NCI-H146 treated with DMSO at 0.1 percent for 48 hours (cell line): Measurements from ENCODE around the gene POLR1A.

Source experiments
- DNase-seq: peaks from one replicate; lab custom pipeline; 2025; ENCODE audit not compliant: unreplicated experiment; lab: John Stamatoyannopoulos, UW

POLR1A gene

DNA sequence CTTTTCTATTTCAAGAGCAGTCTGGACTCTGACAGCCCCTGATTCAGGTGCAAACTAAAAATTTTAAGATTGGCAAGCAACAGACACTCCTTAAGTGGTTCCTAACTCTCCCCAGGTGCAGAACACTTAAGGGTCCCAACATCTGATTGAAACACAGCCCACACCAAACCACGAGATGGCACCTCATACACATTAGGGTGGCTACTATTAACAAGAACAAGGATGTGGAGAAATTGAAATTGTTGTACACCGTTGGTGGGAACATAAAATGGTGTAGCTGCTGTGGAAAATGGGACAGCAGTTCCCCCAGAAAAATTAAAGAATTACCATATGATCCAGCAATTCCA lies 82.3 kb downstream of the POLR1A start:
- no peak for DNase-seq

DNA sequence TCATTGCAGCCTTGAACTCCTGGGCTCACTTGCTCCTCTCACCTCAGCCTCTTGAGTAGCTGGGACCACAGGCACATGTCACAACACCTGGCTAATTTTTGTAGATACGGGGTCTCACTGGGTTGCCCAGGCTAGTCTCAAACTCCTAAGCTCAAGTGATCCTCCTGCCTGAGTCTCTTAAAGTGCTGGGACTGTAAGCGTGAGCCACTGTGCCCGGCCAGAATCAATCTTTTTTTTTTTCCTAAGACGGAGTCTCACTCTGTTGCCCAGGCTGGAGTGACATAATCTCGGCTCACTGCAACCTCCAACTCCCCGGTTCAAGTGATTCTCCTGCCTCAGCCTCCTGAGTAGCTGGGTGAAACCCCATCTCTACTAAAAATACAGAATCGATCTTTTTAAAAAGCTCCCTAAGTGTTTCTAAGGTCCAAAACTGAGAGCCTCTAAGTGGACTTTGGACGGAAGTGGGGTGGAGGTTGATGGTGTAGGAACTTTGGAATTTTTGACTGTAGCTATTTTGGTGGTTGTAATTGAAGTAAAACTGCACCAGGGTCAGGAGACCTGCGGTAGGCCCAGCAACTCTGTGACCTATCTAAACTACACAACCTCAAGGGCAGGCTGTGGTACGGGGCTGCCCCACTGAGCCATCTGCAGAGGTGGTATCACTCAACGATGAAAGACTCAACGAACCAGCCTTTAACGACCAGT lies 82.9 kb downstream of the POLR1A start:
- DNase-seq, result no peak

DNA sequence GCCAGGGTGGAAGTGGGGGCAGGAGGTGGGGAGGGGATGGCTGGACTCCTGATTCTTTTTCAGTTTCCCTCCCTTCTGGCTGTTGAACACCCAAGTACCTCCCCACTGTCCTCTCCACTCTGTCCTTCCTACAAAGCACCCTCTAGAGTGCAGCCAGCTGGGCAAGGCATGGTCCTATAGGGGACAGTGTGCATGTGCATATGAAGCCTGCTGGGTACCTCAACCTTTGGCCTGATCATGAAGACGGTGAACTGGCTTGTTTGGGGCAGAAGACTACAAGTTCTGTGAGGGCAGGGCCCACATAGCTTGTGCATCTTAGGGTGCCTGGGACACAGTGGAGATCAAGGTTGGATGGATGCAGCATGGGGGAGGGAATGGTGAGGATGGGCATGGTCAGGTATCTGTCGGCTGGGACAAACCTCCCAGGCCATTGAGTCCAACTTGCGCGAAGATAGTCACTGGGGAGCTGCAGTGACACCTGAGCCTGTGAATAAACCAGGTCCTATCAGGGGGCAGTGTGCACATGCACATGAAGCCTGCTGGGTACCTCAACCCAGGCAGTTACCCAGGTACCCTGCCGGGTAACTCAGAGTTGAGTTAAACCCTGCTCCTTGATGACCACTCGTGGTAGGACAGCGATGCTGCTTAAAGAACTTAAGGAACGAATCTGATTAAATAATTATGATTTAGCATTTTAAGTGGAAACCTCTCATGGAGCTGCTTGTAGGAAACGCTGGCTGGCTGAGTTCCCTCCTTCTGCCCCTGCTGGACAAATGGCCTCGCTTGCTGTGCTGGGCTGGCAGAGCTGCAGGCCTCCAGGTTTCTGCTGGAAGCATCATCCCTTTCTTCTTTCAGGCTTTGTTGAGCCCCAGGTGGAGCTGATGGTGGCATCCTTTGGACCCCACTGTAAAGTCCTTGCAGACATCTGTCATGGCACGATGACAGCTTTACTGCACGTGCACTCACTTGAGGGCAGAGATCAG lies 84.0 kb downstream of the POLR1A start:
- no peak for DNase-seq

DNA sequence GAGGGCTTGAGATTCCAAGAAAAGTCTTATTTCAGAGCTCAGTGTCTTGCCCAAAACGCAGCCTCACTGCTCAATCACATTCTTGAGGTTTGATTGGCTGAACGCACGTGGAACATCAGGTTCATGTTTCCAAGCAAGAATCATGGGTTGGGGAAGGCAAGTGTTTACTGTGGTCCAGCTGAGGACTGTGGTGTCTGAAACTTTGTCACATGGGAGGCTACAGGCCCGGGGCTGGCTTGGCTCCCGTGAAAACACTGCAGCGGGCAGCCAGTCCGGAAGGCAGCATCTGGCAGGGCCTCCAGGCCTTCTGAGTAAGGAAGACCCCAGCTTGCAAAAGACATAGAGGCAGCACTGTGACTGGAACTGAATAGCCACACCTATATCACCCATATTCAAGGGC lies 84.7 kb downstream of the POLR1A start:
- no peak for DNase-seq

- DNase-seq, result no peak
These were observed 86.6 kb downstream of the POLR1A start for GRCh38 chr2:86019121-86019520.

DNA sequence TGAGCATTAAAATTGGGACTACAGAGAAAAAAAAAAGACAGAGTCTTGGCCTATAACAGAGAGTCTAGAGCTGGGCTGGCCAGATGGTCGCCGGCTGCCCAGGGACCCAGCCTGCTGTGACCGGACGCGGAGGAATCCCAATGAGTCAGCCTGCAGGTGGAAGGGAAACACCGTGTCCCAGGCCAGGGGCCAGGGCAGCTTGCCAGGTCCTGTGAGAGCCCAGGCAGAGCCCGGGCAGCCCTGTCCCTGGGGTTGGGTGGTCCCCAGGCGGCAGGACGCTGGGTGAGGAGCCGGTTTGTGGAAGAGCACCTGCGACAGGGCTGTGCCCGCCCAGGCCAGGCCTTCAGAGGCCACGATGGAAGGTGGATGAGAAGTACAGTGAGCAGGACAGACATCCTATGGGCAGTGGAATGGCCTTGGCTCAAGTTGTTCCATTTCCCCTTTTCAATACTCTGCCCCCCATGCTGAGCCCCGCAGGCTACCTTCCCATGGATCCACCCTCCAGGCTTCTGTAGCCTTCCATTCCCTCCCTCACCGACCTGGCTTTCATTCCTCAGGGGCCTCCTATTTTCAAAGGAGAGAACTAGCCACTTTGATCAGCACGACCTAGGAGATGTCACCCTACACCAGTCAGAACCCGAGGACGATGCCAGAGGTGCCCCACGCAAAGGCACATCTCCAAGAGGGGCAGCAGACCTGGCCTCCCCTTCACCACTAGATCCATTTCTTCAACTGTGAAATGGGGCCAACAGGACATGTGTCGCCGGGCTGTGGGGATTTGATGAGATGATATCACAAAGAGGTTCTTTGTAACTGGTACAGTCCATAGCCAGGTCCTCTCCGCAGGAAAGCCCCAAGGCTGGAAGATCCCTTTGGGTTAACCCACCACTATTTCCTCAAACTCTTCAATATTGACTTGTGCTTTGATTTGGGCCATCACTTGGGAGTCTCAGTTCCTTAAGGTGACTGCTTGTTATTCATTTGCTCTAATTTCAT lies 87.5 kb downstream of the POLR1A start:
- DNase-seq, result no peak

GRCh38 chr2:86016581-86016980 lies 89.1 kb downstream of the POLR1A start:
- DNase-seq, result no peak

GRCh38 chr2:86015699-86016098 lies 90.0 kb downstream of the POLR1A start:
- DNase-seq, result no peak

DNA sequence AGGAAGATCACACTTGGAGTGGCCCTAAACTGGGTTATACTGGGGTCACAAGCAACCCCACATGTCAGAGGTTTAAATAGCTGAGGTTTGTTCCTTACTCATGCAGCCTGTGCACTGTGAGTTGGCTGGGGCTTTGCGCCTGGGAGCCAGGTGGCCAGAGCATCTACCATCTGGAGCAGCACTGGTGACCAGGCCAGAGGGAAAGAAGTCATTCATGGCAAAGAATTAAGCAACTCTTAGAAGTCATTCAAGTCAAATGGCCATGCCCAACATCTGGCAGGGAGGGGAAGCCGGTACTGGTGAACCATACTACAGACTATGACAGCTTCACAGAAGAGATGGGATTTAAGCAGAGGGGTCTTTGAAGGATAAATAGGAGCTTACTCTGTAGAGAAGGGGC lies 90.7 kb downstream of the POLR1A start:
- no peak for DNase-seq

DNA sequence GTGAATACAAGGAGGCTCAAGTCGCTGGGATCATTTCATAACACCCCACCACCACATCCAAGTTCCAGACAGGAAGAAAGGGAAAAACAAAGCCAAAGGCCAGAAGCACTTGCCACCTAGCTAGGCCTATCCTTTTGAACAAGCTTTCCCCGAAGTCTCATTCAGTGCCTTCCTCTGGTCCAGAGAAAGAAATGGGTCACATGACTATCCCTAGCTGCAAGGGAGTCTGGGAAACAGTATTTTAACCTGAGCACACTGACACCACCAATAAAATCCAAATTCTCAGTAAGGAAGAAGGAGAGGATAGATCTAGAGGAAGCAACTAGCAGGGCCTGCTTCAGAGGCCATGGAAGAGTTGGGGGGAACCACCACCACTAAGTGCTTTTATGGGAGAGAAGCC lies 91.2 kb downstream of the POLR1A start:
- DNase-seq, result no peak

DNA sequence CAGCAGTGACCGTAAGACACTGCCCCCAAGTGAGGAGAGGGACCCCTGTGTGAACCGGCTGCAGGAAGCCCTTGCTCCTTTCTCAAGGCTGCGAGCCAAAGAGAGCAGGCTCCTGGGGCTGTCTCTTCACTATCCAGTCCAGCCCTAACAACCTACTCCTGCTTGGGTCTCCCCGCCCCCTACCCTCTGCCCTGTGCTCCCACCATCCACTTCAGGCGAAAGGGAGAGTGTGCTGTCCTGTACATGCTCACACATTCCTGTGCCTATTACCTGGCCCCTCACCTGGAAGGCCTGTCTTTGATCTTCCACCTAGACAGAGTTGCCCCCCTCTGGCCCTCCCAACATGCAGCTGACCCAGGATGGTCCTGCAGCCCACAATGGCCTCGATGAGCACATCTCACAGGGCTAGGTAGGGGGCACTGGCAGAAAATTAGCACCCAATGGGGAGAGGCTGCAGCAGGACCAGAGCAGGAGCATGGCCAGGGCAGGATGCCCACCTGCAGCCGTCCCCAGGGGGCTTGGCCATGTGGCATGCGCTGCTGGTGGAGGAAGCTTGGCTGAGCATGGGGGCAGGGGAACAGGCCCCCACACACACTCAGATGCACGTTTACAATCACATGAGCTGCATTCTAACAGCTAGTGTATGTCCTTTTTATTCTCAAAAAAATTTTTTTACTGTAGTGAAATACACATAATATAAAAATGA lies 93.5 kb downstream of the POLR1A start:
- DNase-seq, result no peak

DNA sequence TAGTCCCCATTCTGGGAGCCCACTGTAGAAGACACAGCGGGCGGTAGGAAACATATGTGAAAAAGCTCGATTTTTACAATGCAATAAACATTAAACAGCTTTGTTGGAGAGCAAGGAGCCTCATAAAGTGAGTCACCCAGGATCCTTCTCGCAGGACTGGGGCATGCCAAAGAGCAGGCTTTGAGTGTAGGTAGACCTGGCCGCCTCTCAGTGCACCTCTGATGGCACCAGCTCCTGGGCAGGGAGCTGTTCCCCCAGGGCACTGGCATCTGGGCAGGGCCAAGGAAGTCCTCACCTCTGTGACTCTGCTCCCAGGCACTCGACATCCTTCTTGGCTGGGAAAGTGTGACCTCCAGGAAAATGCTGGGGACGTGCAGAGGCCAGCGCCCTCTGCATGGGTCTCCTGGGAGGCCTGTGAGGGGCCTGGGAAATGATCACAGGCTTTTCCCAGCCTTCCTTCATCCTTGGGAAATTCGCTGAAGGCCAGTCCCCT lies 94.2 kb downstream of the POLR1A start:
- no peak for DNase-seq

- DNase-seq, result no peak
These were observed 95.6 kb downstream of the POLR1A start for GRCh38 chr2:86010083-86010482.

- DNase-seq, result no peak
These were observed 99.2 kb downstream of the POLR1A start for GRCh38 chr2:86006524-86006923.

- no peak for DNase-seq
These were observed 101.7 kb downstream of the POLR1A start for GRCh38 chr2:86003967-86004366.

DNA sequence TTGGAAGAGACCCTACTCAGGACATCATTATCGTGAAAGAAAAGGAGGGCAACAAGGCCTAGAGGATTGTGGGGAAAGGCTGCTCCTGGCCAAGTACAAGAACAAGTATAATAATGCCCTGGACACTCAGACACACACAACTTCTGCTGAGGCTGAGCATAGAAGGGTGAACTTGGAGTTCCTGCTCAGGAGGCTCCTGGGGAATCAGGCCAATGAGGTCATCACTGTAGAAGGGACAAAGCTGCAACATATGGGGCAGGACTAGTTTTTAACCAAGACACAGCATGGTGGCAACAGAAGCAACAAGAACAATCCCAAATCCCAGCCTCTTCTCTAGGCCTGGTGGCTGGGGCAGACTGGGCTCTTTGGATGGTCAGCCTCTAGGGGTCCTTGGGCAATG lies 102.6 kb downstream of the POLR1A start:
- no peak for DNase-seq

- no peak for DNase-seq
These were observed 103.3 kb downstream of the POLR1A start for GRCh38 chr2:86002375-86002774.

DNA sequence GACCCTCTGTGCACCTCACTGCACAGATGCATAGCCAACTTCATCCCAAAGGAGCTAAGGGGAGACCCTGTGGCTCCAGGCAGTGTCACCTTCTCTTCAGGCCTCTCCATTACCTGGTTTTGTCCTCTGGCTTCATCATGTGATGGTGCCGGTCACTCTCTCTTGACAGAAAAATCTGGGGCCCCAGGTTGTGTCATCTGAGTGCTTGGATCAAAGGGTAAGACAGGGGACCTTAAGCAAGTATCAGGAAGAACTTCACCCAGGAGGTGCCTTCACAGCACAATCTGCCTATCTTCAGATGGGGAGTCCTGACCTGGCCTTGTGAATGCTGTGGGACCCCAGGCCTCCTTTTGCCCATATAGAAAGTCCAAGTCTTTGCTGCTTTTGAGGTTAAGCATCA lies 104.4 kb downstream of the POLR1A start:
- no peak for DNase-seq

DNA sequence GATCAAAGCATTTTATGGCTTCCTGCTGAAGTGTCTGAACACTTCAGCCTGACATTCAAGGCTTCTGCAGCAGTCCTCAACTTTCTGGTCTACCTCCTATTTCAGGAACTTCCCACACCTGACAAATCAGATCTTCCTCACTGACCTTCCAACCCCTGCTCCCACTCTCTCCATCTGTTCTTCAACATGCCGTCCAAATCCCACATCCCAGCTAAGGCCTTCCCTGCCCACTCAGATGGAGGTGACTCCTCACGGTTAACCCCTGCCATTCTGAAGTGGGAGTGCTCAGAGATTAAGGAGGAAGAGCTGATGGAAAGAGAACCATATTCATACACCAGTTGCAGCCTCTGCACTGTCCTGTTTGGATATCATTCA lies 104.8 kb downstream of the POLR1A start:
- no peak for DNase-seq

DNA sequence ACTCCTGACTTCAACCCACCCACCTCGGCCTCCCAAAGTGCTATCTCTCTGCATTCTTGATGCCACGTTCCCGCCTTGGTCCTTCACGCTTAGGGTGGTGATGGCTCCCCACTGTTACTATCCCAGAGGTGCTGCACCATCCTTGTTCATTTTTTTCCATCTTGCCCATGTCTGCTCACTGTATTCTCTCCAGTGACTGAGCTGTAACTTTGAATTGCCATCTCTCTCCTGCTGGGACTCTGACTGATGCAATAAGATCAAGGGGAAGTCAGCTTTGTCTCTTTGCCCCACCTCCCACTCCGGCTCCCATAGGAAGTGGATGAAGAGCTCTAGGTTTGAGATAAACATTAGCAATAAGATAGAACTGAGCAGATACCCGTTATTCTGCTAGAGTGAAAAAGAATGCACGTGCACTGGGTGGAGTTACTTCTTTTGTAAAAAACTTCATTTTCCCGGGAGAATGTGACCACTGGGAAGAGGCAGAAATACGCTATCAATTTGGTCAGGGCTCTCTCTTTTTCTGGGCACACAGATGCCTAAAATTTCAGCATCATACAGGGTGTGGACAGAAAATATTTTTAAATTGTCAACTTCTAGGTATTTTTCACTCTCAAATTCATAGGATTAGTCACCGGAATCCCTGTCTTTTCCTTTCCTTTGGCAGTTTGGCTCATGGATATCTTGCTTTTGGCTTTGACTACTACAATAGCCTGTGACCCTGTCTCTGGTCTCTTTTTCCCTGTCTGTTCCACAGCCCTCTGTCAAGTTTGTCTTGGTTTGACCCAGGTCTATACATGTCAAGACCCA lies 105.4 kb downstream of the POLR1A start:
- DNase-seq, result no peak
